Panc1 (cell line): ENCODE data around the gene CD164L2.

Source experiments
- POLR2AphosphoS5 ChIP-seq: IDR thresholded peaks from 2 replicates; pipeline ENCODE4 v1.6.1; 2012; ENCODE audit warnings: mild to moderate bottlenecking, low read depth, low read length, moderate library complexity
- TF ChIP-seq, protein P1 (sequence below): fragments of 450-650 bp; IDR thresholded peaks from 2 replicates; pipeline ENCODE4 v1.5.1; 2017; ENCODE audit warnings: mild to moderate bottlenecking

DNA sequence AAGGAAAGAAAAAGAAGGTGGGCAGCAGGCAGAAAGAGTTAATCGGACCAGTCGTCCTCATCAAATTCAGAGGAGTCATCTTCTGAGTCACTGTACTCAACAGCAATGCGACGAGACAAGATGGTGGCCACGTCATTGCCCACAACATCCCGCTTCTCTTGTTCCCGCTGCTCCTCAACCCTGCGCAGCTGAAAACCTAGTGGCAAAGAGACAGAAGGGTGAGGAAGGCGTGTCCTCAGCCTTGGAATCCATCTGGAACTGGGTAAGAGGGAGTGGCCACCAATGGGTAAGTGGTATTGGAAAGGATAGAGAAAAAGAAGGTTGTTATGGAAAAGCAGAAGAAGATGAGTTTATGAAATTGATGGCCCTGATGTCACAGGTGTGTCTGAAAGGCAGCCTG is 25.0 kb upstream of the CD164L2 start:
- TF ChIP-seq, protein P1, sequence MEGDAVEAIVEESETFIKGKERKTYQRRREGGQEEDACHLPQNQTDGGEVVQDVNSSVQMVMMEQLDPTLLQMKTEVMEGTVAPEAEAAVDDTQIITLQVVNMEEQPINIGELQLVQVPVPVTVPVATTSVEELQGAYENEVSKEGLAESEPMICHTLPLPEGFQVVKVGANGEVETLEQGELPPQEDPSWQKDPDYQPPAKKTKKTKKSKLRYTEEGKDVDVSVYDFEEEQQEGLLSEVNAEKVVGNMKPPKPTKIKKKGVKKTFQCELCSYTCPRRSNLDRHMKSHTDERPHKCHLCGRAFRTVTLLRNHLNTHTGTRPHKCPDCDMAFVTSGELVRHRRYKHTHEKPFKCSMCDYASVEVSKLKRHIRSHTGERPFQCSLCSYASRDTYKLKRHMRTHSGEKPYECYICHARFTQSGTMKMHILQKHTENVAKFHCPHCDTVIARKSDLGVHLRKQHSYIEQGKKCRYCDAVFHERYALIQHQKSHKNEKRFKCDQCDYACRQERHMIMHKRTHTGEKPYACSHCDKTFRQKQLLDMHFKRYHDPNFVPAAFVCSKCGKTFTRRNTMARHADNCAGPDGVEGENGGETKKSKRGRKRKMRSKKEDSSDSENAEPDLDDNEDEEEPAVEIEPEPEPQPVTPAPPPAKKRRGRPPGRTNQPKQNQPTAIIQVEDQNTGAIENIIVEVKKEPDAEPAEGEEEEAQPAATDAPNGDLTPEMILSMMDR, result no peak
- no peak for TF ChIP-seq POLR2AphosphoS5
